Measurements from ENCODE around the gene EIF4A3. TPM values are rescaled to one million over a fixed set of nuclear protein-coding genes. Genes with fewer than 3 reads are reported as not detected.

Gene EIF4A3
- total and polyA plus RNA-seq, 9 of the 15 experiments (the other 6 are each of a cell fraction or from before 2014, with no cell fraction given): 62.7 to 171 (median 127) TPM

GRCh38 chr17:80113033-80113484 lies 33.9 kb downstream of the EIF4A3 start:
- BruUV-seq (replicated peaks): no TSS peak
- no peak for FAIRE-seq

More at GRCh38 chr17:80113033-80113484, 33.9 kb downstream of the EIF4A3 start:
- TF ChIP-seq ZNF668 (CRISPR knock-in tag; IDR thresholded peaks at IDR 0.05): no peak
- TF ChIP-seq GTF3C2 (IDR thresholded peaks at IDR 0.05; ENCODE audit: borderline replicate concordance, extremely low read depth, insufficient read length): no peak
- no peak for TF ChIP-seq ARID3B (CRISPR knock-in tag; IDR thresholded peaks at IDR 0.05; ENCODE audit: borderline replicate concordance)
- Histone ChIP-seq H3K27me3 (ENCODE audit: control insufficient read depth in 2 of 2, insufficient read depth in 2 of 2, low read length in 2 of 2) (peaks cover 51 to 79% of the 10 kb centered on the region in 2 experiments), H3K4me1 (replicated peaks in 1 of 2; ENCODE audit: control insufficient read depth in 2 of 2, insufficient read depth in 2 of 2, low read length in 2 of 2) (peaks cover 0 to 50% of the 10 kb centered on the region in 2 experiments; a peak in 2 of 5 replicates), H3K9ac (ENCODE audit: insufficient read depth in 1 of 2, low read depth in 2 of 2, low read length in 2 of 2) (peak overlapping the region in 1 of 2 experiments; percentile 45; a peak in 1 of 4 replicates), H3K27ac (ENCODE audit: extremely low read depth, low read depth, low read length) (no peak overlapping the region), H3K79me2 (ENCODE audit: control insufficient read depth, insufficient read depth, low read length) (no peaks in the 10 kb centered on the region), H3K4me2 (ENCODE audit: insufficient read depth, low read length) (no peak overlapping the region), H3K36me3 (ENCODE audit: control insufficient read depth, insufficient read depth, low read length) (no peaks in the 10 kb centered on the region), H3K9me3 (replicated peaks; ENCODE audit: control insufficient read depth, insufficient read depth, low read depth, low read length) (0 out of 2 replicates have a peak, but pooled peaks cover 5% of the 10 kb centered on the region), H4K20me1 (replicated peaks; ENCODE audit: control insufficient read depth, insufficient read depth, low read length) (no peaks in the 10 kb centered on the region; the same call in 1 of the 2 replicates), H3K9me1 (ENCODE audit: control insufficient read depth, insufficient read depth, low read length) (no peaks in the 10 kb centered on the region), H3K4me3 (no peak overlapping the region), H2AFZ (ENCODE audit: low read depth, low read length) (no peak overlapping the region)
- peak in 2 of 4 experiments; percentile 43 for DNase-seq (ENCODE audit: extremely low read depth in 1 of 4, low spot score in 3 of 4)
- peak; percentile 26; the same call in 2 of the 3 replicates for ATAC-seq
- intact Hi-C loops (cut with micrococcal nuclease) (no loop called here), in situ Hi-C loops (cut with MboI) (no loop called here)
- 19% methylated on average over 16 of the region's 20 CpGs for WGBS (ENCODE audit: insufficient coverage, low coverage, missing lambda C conversion rate)
- ChIA-PET POLR2A (interaction anchor here (0.9 to 1.2 kb wide), 3 partner anchors 8 to 33 kb away, joined by 3 to 5 read pairs (median 3); no protein-coding TSS in a partner anchor), CTCF (ENCODE audit: low intra/inter-chr PET ratio) (no interaction called here)
